GM19099 (cell line): ENCODE measurements around the gene P4HA2.

ENCODE experiments used
- POLR2A ChIP-seq: IDR thresholded peaks from 3 replicates; pipeline ENCODE4 v1.6.1; 2011; ENCODE audit warnings: low read depth; ENCODE audit not compliant: insufficient read length; ENCODE audit errors: extremely low read depth

The P4HA2 gene

DNA sequence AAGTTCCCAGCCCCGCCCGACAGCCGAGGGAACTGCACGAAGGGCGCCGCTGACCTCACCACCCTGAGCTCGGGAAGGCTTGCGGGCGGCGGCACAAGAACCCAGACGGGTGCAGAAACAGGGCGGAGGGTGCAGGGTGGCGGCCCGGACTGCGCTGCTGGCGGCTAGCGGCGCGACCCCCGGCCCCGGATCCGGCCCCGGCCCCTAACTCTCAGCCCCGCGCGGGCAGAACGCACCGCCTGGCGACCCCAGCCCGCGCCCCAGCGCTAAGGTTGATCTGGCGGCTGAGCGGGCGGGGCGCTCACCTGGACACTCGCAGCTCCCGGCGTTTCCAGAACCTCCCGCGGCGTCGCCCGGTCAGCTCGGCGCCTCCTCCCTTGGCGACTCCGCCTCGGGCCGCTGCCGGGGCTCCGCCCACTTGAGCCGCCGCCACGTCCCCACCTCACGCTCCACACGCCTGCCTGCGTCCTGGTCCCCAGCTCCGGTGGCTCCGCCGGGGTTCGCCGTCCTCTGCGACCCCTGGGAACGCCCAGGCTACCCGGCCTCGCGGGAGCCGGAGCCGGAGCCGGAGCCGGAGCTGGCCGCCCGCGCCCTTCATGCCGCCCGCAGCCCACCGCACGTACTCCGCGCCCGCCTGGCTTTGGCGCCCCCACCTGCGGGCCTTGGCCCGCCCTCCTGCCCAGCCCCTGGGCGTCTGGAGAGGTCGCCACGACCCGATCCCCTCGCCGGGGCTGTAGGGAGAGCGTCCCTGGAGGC, at the start of gene P4HA2:
TSS of gene P4HA2 (minus strand) at position 369 of the 756 bp plus-strand sequence. CDS start 9,227 bp downstream, outside the sequence.
- no peak for TF ChIP-seq POLR2A

DNA sequence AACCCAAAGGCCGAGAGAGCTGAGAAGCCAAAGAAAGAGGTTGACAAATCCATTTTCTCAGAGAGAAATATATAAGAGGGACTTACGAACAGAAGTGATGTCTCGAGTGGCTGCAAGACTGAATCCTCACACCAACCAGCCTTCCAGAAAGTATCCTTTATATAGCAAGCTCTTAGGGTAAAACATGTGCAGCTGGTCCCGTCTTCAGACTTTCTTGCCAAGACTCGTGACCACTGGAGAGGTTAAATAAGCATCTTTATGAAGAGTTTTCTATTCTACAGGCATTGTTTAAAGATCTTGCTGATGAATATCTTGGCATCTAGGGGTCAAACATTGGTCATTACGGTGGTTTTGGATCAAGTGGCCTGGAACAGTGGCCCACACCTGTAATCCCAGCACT, 49.6 kb upstream of the P4HA2 start:
- no peak for TF ChIP-seq POLR2A

DNA sequence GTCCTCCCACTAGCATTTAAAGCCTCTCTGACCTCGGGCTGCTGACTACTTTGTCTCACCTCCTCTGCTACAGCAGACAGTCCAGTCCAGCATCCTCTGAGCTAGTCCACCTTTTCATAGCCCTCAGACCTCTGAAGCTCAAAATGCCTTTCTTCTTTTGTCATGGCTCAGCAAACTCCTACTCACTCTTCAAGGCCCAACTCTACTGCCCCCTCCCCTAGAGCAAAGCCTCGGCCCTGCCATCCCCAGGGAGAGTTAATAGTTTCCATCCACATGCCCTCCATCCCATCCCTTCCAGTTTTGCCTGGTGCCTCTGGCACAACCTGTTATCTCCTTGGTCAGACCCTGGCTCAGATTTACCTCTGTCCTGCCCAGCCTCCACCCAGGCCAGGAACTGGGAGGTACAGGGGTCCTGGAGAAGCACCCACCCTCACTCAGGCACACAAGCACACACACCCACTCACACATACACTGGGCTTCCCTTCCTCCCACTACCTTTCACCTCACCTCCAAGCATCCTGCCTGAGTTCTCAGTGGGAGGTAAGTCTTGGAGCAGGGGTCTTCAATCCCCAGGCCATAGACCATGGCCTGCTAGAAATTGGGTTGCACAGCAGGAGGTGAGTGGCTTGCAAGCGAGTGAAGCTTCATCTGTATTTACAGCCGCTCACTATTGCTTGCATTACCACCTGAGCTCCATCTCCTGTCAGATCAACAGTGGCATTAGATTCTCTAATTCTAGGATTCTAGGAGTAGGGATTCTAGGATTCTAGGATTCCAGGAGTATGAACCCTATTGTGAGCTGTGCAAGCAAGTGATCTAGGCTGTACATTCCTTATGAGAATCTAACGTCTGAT, 47.9 kb upstream of the P4HA2 start:
- no peak for TF ChIP-seq POLR2A

DNA sequence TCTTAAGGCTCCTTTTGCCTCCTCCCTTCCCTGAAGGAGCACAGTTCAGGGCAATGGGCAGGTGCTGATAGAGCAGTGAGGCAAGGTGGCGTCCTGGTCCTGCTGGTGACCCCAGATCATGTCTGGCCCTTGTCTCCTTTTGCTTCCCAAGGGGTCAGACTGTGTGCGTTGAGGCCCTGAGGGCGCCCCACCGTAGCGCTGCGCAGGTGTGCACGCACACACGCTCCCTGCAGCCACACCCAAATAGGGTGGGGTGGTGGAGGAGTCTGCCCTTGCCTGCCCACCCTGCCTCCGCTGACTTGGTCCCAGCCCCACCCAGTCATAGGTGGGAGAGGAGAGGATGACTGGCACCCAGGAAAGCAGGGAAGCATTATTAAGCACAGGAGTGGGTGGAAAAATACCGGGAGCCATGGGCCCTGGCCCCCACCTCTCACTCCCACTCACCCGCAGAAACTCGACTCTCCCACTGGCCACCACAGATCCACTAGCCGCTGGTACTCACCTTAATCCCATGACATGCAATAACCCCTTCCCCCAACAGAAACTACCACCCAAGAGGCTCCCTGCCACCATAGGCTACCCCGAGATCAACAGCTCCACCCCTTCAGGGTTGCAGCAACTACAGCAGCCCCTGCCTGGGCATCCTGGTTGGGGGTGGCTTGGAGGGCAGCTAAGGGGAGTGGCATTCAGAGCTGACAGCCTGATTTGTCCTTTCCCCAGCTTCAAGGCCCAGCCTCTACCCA, 46.6 kb upstream of the P4HA2 start:
- TF ChIP-seq POLR2A: no peak

DNA sequence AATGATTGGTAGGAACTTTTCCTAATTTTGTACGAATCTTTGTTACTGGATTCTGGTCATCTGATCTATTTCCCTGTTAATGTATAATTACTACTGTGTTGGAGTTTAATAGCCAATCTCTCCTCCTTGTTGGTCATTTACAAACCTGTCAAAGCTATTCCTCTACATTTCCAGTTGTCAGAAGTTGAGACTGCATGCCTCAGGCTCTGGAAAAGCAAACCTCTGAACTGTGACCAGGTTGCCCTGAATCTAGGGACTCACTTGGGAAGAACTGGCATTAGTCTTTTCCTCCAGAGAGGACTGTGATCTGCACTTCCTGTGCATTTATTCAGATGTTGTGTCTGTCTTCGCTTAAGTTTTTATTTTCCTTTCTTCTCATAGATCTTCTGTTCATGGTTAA, 46.0 kb upstream of the P4HA2 start:
- TF ChIP-seq POLR2A: no peak

DNA sequence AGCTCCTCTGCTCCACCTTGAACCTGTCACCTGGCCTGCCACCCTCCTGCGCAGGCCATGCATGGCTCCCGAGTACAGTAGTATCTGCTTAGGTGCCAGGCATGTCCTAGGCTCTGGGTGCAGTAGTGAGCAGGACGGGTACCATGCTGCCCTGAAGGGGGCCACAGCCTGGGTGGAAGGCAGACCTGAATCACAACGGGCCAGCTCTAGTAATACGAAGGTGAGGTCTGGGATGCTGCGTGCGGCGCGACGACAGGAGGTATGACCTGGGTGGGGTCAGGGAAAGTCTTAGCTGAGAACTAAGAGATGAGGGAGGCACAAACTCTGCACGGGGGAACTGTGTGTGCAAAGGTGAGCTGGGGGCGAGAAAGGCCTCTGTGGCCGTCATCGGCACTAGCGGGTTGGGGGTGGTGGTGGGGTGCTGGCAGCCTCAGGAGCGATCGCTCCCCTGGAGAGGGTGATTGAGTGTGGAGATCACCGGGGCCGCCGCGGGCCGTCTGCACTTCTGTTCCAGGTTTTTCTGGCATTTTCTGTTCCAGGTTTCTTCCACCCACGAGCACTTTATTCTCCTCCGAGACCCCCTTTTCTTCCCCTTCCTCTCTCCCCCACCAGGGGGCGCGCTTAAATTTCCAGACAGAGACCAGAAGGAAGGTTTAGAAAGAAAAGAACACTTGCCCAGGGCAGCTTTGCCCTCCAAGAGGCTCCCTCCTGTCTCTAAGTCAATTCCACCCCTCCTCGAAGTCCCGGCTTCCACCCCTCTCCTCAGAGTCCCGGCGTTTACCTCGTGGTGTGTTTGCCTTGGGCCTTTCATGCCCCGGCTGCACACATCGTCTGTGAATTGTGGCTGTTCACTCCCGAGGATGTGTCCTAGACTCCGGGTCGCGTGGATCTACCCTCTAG, 44.9 kb upstream of the P4HA2 start:
- no peak for TF ChIP-seq POLR2A

DNA sequence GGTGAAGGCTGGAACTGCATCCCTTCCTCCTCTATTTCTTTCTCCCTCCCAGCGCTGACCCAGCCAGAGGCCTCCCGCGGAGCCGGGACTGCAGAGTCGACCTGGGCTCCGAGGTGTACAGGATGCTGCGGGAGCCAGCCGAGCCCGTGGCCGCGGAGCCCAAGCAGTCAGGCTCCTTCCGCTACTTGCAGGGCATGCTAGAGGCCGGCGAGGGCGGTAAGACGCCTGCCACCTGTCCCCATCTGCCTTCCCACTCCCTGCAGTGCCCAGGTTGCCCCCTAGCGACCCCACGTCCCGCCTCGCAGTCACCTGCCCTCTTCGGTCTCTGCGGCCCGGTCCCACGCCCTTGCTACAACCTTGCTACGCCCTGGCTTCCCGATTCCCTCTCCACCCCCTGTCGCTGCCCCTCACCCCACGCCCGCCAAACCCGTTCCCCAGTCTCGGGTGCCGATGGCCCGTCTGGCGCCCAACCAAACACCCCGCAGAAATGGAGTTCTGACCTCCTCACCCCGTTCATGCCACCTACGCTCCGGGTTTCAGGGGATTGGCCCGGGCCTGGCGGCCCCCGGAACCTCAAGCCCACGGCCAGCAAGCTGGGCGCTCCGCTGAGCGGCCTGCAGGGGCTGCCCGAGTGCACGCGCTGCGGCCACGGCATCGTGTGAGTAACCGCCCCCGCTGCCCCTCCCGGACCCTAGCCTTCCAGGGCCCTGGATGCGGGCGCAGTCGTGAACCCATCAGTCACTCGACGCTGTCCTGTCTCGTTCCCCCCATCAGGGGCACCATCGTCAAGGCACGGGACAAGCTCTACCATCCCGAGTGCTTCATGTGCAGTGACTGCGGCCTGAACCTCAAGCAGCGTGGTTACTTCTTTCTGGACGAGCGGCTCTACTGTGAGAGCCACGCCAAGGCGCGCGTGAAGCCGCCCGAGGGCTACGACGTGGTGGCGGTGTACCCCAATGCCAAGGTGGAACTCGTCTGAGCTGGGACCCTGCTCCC, 43.9 kb upstream of the P4HA2 start:
- TF ChIP-seq POLR2A: no peak

DNA sequence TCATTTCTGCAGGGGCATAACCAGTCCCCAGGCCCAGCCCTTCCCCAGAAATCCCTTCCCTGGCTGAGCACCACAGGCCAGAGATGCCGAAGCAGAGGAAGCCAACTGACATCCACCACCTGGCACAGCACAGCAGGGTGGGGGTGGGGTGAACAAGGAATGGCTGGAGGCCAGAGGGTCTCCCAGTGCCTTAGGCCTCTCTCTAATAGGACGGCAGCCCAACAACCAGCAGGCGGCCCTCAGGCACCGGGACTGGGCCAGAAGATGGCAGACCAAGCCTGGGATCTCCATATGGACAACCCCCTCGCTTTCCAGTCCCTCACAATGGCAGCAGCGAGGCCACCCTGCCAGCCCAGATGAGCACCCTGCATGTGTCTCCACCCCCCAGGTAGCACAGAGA, 43.1 kb upstream of the P4HA2 start:
- no peak for TF ChIP-seq POLR2A

DNA sequence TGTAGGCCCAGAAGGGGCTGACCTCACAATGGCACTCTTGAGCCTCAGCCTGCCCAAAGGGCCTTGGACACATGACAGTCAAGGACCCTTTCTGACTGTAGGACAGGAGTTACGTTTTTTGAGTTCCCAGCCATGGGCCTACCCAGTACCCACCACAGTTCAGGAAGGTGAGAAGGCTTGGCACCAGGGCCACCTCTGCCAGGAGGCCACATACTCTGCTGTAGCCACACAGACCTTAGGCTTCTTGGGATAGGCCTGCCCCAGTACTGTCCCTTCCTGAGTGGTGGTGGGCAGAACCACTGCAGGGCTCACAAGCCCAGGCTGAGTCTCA, 42.6 kb upstream of the P4HA2 start:
- TF ChIP-seq POLR2A: no peak

DNA sequence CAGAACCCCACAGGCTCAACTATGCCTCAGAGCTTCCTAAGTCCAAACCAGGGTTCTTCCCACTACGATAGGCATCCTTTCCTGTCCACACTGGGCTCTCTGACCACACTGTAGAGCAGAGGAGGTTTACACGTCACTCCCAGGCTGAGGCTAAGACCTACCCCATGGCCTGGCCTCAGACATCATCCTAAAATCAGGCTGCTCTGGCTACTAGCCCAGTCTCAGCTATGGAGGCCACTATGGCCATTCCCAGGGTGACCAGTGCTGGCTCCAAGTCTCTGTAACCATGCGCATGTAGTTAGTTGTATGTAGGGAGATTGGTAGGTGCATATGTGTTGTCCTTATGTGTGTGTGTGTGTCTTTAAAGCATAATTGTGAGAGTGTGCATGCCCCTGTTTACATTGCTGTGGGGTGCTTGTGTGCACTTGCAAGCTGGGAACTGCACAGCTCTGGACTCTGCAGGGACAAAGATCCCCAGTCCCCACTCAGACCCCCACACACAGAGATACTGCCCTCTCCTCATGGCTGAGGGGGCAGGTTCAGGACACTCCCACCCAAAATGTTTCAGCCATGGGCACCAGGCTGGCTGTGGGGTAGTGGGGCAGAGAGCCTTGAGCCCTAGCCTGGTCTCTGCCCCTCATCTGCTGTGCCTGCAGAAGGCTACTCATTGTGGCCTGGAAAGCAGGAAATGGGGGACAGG, 42.1 kb upstream of the P4HA2 start:
- TF ChIP-seq POLR2A: no peak

DNA sequence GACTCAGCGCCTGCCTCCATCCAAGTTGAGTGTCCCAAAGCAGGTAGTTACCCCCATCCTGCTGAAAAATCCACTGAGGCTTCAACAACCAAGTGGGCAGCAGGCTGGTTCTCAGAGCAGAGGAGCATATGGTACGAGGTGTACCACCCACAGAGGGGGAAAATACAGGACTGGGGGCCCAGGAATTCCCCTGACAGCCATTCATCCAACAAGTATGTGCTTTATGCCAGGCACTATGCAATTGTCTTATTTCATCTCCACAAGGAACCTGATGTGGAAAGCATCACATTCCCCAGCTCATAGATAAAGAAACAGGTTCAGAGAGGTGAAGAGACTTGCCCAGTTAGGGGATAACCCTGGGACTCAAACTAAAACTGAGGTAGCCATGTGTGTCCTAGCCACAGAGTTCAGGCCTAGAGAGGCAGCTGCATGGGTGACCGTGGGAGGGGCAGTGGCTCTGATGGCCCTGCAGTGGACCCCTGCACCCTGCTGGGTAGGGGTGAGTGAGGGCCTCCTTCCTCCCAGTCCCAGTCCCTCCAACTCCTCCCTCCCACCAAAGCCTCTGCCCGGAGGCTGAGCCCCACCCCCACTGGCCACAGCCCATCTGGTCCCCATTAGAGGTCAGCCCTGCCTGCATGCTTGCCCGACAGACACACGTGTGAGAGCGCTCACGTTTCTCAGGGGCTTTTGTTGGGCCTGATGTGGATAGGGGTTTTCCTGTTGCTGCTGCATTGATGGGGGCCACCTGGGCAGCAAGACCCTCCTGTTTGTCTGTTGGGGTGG, 41.3 kb upstream of the P4HA2 start:
- no peak for TF ChIP-seq POLR2A
